ENCODE data around the gene TASOR2. TPM values are rescaled to one million over a fixed set of nuclear protein-coding genes. Genes with fewer than 3 reads are reported as not detected.

Gene TASOR2
- total RNA-seq, 1 experiment from 2014 or later: 80.3 TPM

GRCh38 chr10:5643346-5644067 lies 41.1 kb upstream of the TASOR2 start (continued):
- no peak for TF ChIP-seq POLR2AphosphoS5 (IDR thresholded peaks at IDR 0.05; ENCODE audit: low read depth, low read length)
- no peak for TF ChIP-seq CTCF (IDR thresholded peaks at IDR 0.05 in 2 of 3, conservative IDR thresholded peaks at IDR 0.05 in 1 of 3; ENCODE audit: borderline replicate concordance in 1 of 3, insufficient read depth in 1 of 3, low read depth in 2 of 3, low read length in 2 of 3)
- no peak for TF ChIP-seq SP1 (IDR thresholded peaks at IDR 0.05; ENCODE audit: low read depth)
- no peak for TF ChIP-seq FOSL1 (IDR thresholded peaks at IDR 0.05; ENCODE audit: low read depth)

- ChIA-PET RAD21 (ENCODE audit: low non-redundant PET in 1 of 2, low total read pairs in 2 of 2, uncharacterized antibody in 2 of 2, unreplicated experiment in 2 of 2) (no interaction called here), POLR2A (no interaction called here), CTCF (no interaction called here)
- Histone ChIP-seq H3K27me3 (ENCODE audit: insufficient read depth, low read length) (no peaks in the 10 kb centered on the region), H3K9me3 (ENCODE audit: control insufficient read depth in 1 of 2, insufficient read depth in 1 of 2, low read depth in 1 of 2, low read length in 2 of 2) (no peaks in the 10 kb centered on the region), H3K4me2 (ENCODE audit: low read length) (no peak overlapping the region), H3K27ac (ENCODE audit: low read depth, low read length) (no peak overlapping the region), H3K4me1 (ENCODE audit: control insufficient read depth in 1 of 2, insufficient read depth in 2 of 2, low read length in 2 of 2) (no peaks in the 10 kb centered on the region), H3K4me3 (replicated peaks in 1 of 2; ENCODE audit: low read depth in 1 of 2, low read length in 2 of 2) (no peak overlapping the region), H3K36me3 (ENCODE audit: control insufficient read depth in 1 of 2, insufficient read depth in 2 of 2, low read length in 2 of 2) (peaks cover 4 to 6% of the 10 kb centered on the region in 2 experiments; a peak in 2 of 4 replicates), H3K9ac (ENCODE audit: low read length) (no peak overlapping the region), H4K20me1 (ENCODE audit: insufficient read depth) (no peaks in the 10 kb centered on the region), H3K79me2 (ENCODE audit: insufficient read depth, low read length) (no peaks in the 10 kb centered on the region), H3K9me2 (ENCODE audit: insufficient read depth) (no peaks in the 10 kb centered on the region), H2AFZ (ENCODE audit: low read depth, low read length, poor library complexity, severe bottlenecking) (no peak overlapping the region)
- BruUV-seq (replicated peaks): no TSS peak
- ATAC-seq (no peak), DNase-seq (ENCODE audit: low read depth, low spot score) (no peak)
- intact Hi-C loops (cut with micrococcal nuclease): no loop called here
- no peak for TF ChIP-seq REST (IDR thresholded peaks at IDR 0.05; ENCODE audit: low read depth)
- TF ChIP-seq MAX (IDR thresholded peaks at IDR 0.05): no peak
- TF ChIP-seq EZH2 (IDR thresholded peaks at IDR 0.05): no peak
- TF ChIP-seq SRF (IDR thresholded peaks at IDR 0.05; ENCODE audit: low read depth): no peak
- TF ChIP-seq ZFX (IDR thresholded peaks at IDR 0.05): no peak
- no peak for TF ChIP-seq TCF7L2 (IDR thresholded peaks at IDR 0.05; ENCODE audit: borderline replicate concordance, extremely low read depth, insufficient read depth, insufficient read length)
- no peak for TF ChIP-seq ELF1 (IDR thresholded peaks at IDR 0.05; ENCODE audit: borderline replicate concordance, low read depth)
- no peak for TF ChIP-seq CEBPB (IDR thresholded peaks at IDR 0.05; ENCODE audit: low read depth)
- TF ChIP-seq SP1 (IDR thresholded peaks at IDR 0.05; ENCODE audit: low read depth): no peak
- no peak for TF ChIP-seq JUND (IDR thresholded peaks at IDR 0.05)
- TF ChIP-seq EGR1 (IDR thresholded peaks at IDR 0.05; ENCODE audit: low read depth): no peak
- no peak for TF ChIP-seq ATF3 (IDR thresholded peaks at IDR 0.05)
- no peak for TF ChIP-seq POLR2AphosphoS5 (IDR thresholded peaks at IDR 0.05; ENCODE audit: low read depth, low read length)
- TF ChIP-seq YY1 (IDR thresholded peaks at IDR 0.05; ENCODE audit: extremely low read depth, insufficient replicate concordance, low read depth, low read length): no peak
- no peak for TF ChIP-seq ZBTB33 (IDR thresholded peaks at IDR 0.05; ENCODE audit: extremely low read depth, insufficient replicate concordance, low read length)
- no peak for TF ChIP-seq CBX3 (IDR thresholded peaks at IDR 0.05; ENCODE audit: low read depth)
Observed at GRCh38 chr10:5644930-5645329, 39.7 kb upstream of the TASOR2 start.

All from HCT116 (cell line).